ENCODE results near the gene STEAP2. TPM values are rescaled to one million over a fixed set of nuclear protein-coding genes. Genes with fewer than 3 reads are reported as not detected.
A peak's percentile ranks its signal among the peaks of the same experiment; 100 is the strongest.

The STEAP2 gene
- total and polyA plus RNA-seq, 7 donors: 1.4 to 32.1 (median 22.5) TPM

- intact Hi-C loops (cut with DNase I): no loop called here
- H3K9me3 ChIP-seq: no peaks in the 10 kb centered on the region
- H3K36me3 ChIP-seq: peaks cover 0 to 4% (median 0%) of the 10 kb centered on the region in 4 donors
- WGBS, 2 donors: 83 to 85% methylated on average over 2 of the region's 2 CpGs
- TF ChIP-seq CTCF (IDR thresholded peaks at IDR 0.05) (no peak), POLR2AphosphoS5 (IDR thresholded peaks at IDR 0.05) (peak in 1 of 4 donors; percentile 14)
- no peaks in the 10 kb centered on the region for H3K4me1 ChIP-seq
- no peaks in the 10 kb centered on the region for H3K27me3 ChIP-seq
- DNase-seq: no peak
- H3K27ac ChIP-seq: no peak overlapping the region
- H3K4me3 ChIP-seq: no peak overlapping the region
Measured at GRCh38 chr7:90271753-90272152, 60.2 kb downstream of the STEAP2 start.

- TF ChIP-seq POLR2AphosphoS5 (IDR thresholded peaks at IDR 0.05) (no peak), CTCF (IDR thresholded peaks at IDR 0.05) (no peak), EP300 (IDR thresholded peaks at IDR 0.05) (no peak), POLR2A (IDR thresholded peaks at IDR 0.05) (no peak)
- Histone ChIP-seq H3K27ac (no peak overlapping the region), H3K4me3 (no peak overlapping the region), H3K27me3 (no peaks in the 10 kb centered on the region), H3K4me1 (no peaks in the 10 kb centered on the region), H3K36me3 (peaks cover 0 to 4% (median 0%) of the 10 kb centered on the region in 4 donors), H3K9me3 (no peaks in the 10 kb centered on the region)
- intact Hi-C loops (cut with DNase I): no loop called here
- no peak for DNase-seq
- WGBS, 2 donors: 88 to 92% methylated on average over 2 of the region's 2 CpGs
Measured at GRCh38 chr7:90272242-90272641, 60.7 kb downstream of the STEAP2 start.

- intact Hi-C loops (cut with DNase I): no loop called here
- no peak for TF ChIP-seq CTCF (IDR thresholded peaks at IDR 0.05)
- TF ChIP-seq POLR2A (IDR thresholded peaks at IDR 0.05): no peak
- no peak for TF ChIP-seq POLR2AphosphoS5 (IDR thresholded peaks at IDR 0.05)
- no peak for TF ChIP-seq EP300 (IDR thresholded peaks at IDR 0.05)
- no peaks in the 10 kb centered on the region for H3K27me3 ChIP-seq
Measured at GRCh38 chr7:90274161-90274560, 62.6 kb downstream of the STEAP2 start.

GRCh38 chr7:90276033-90276728, 64.6 kb downstream of the STEAP2 start:
- H3K4me3 ChIP-seq: no peak overlapping the region
- WGBS, 2 donors: 35 to 60% methylated on average over 5 of the region's 5 CpGs

More at GRCh38 chr7:90274161-90274560, 62.6 kb downstream of the STEAP2 start:
- DNase-seq: no peak
- Histone ChIP-seq H3K27ac (no peak overlapping the region), H3K36me3 (peaks cover 0 to 4% (median 0%) of the 10 kb centered on the region in 4 donors), H3K9me3 (no peaks in the 10 kb centered on the region), H3K4me1 (no peaks in the 10 kb centered on the region), H3K4me3 (no peak overlapping the region)

More at GRCh38 chr7:90276033-90276728, 64.6 kb downstream of the STEAP2 start:
- no peak for TF ChIP-seq POLR2A (IDR thresholded peaks at IDR 0.05)
- no peak for TF ChIP-seq EP300 (IDR thresholded peaks at IDR 0.05)
- TF ChIP-seq CTCF (IDR thresholded peaks at IDR 0.05): no peak
- Histone ChIP-seq H3K9me3 (no peaks in the 10 kb centered on the region), H3K4me1 (no peaks in the 10 kb centered on the region), H3K27ac (no peak overlapping the region), H3K27me3 (no peaks in the 10 kb centered on the region), H3K36me3 (peaks cover 0 to 21% (median 0%) of the 10 kb centered on the region in 4 donors)
- intact Hi-C loops (cut with DNase I): no loop called here
- no peak for DNase-seq

Small RNA genes within 50 kb of the gene (small RNA-seq; reads per million reads assigned to genes)
- gene RF00019: 0 reads per million in 3 donors

Other genes starting within 250 kb of the STEAP2 start
- gene STEAP1, start 57.3 kb upstream of the STEAP2 start, total RNA-seq: 10 to 100 TPM; 13.2 to 15.2 (median 14.6) TPM
- gene STEAP1, start 57.3 kb upstream of the STEAP2 start, polyA plus RNA-seq: 10 to 100 TPM in 1 of 3 donors, 1 to 10 TPM in 2; 6.2 to 15.6 (median 9.0) TPM
- 10 to 100 TPM in 1 of 4 donors, 1 to 10 TPM in 3; 4.9 to 23.5 (median 7.0) TPM for gene CFAP69, start 33.4 kb downstream of the STEAP2 start, total RNA-seq
- gene CFAP69, start 33.4 kb downstream of the STEAP2 start, polyA plus RNA-seq: 1 to 10 TPM; 1.0 to 2.1 (median 1.2) TPM
- not detected for gene FAM237B, start 109.6 kb downstream of the STEAP2 start, total RNA-seq
- gene FAM237B, start 109.6 kb downstream of the STEAP2 start, polyA plus RNA-seq: under 1 TPM in 1 of 3 donors, not detected in 2; 0.01 TPM
- 10 to 100 TPM in 3 of 4 donors, 1 to 10 TPM in 1; 9.7 to 16.8 (median 13.3) TPM for gene GTPBP10, start 135.0 kb downstream of the STEAP2 start, total RNA-seq
- 10 to 100 TPM; 10.8 to 12.3 (median 11.6) TPM for gene GTPBP10, start 135.0 kb downstream of the STEAP2 start, polyA plus RNA-seq
- gene CLDN12, start 191.7 kb downstream of the STEAP2 start, total RNA-seq: 10 to 100 TPM; 17.2 to 33.9 (median 26.1) TPM
- gene CLDN12, start 191.7 kb downstream of the STEAP2 start, polyA plus RNA-seq: 10 to 100 TPM in 1 of 3 donors, 1 to 10 TPM in 2; 4.6 to 27.4 (median 7.2) TPM

Measured in sigmoid colon (tissue), 7 donors.